GM12872 (cell line): Measurements from ENCODE around the gene SCRN2.

Experiments
- CTCF ChIP-seq: IDR thresholded peaks from 3 replicates; pipeline ENCODE4 v1.5.1; 2011; ENCODE audit warnings: low read depth, mild to moderate bottlenecking, low read length, moderate library complexity; ENCODE audit not compliant: insufficient read depth

The SCRN2 gene

DNA sequence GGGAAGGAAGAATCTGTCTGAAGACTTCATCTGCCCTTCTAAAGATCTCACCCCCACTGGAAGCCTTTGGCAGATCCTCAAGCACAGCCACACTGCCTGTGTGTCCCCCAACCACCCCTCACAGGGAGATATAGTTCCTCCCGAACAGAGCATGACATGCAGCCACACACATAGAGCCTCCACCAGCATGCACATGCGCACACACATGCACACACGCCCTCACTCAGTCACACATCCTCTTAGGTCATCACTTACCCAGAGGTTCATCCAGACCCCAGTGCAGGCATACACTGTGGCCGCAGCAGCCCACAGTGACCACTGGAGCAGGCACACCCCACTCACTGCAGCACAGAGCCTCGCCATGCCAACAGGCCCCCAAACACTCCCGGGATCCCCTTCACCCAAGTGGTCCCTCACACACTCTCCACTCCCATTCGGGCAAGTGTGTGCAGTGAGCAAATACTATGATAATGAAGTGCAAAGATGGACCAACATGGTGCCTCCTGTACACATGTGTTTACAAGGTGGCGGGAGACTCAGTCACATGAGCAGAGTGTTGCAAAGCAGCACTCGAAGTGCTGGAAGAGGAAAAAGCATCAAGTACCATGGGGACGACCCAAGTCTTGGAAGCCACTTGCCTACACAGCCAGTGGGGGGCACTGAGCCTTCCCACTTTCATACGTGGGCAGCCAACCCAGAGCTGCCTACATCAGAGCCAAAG is 26.9 kb upstream of the SCRN2 start:
- TF ChIP-seq CTCF: no peak

DNA sequence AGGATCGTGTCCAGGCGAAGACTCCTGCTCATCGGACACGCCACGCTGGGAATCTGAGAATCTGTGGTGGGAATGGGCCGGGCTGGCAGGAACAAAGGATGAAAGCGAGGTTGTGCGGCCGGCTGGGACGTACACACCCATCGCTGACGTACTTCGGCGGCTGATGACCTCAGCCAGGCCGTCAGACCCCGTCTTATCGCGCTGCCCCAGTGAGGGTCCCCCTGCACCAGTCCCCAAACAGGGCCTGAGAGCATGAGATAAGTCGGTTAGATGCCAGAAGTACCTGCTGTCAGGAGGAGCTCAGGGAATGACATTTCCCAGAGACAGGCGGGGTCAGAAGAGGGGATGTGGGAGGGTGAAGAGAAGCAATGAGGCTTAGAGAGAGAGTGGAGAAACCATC is 25.9 kb upstream of the SCRN2 start:
- TF ChIP-seq CTCF: no peak

- TF ChIP-seq CTCF: no peak
Observed at GRCh38 chr17:47864791-47865216, 23.7 kb upstream of the SCRN2 start.

- no peak for TF ChIP-seq CTCF
Observed at GRCh38 chr17:47862621-47863440, 21.8 kb upstream of the SCRN2 start.

GRCh38 chr17:47860386-47860785 is 19.3 kb upstream of the SCRN2 start:
- TF ChIP-seq CTCF: no peak

DNA sequence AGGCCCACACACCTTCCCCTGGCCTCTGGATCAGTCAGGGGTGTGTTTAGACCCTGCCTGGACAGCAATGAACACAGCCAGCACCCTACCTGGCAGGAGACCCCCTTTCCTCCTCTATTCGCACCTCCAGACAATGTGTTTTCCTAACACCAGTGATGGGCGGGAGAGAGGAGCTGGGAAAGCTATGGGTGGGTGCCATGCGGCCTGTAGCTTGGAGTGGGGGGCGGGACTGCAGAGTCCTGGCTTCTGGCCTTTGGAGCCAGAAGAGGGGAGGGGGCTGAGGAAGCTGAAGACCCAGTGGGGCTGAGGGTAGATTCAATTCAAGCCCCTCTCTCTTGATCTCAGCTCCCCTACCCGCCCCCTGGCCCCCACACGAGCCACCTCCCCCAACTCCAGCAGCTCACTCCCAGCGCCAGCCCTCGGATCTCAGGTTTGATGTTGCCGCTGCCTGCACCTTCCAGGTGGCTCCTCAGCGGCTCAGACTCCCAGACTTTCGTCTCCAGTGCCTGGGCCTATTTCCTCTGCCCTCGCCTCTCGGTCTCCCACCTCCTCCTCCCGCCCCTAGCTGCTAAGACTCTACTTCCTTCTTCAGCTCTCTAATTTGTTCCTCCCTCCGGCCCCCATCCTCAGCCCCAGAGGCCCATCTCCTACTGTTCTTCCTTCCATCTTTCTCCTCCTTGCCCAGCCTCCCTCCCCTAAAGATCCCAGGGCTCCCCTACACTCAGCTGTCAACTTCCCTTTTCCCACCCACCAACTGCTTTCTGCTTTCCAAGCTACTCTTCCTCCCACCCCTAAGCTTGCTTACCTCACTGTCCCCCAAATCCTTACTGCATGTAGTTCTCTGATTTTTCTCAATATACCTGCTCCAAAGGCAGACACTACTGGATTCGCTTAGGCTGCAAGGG is 16.7 kb upstream of the SCRN2 start:
- TF ChIP-seq CTCF: no peak

GRCh38 chr17:47856830-47857229 is 15.8 kb upstream of the SCRN2 start:
- no peak for TF ChIP-seq CTCF
